Lower lobe of right lung (tissue), 2 donors: ENCODE results near the gene SLC6A16. TPM values are rescaled to one million over a fixed set of nuclear protein-coding genes. Genes with fewer than 3 reads are reported as not detected.
"Not testable (repeated sequence)": the region's sequence is repeated elsewhere in the genome, so short reads cannot be mapped to it uniquely, and the experiment has no call there.

Source experiments
- ATAC-seq, 2 donors: fragments of 200-7000 bp; cut with Tn5 transposase; one replicate each; pipeline ENCODE4 v1.9.1; 2020 to 2022; ENCODE audit warnings: mild to moderate bottlenecking in 2 of 2, moderate library complexity in 2 of 2
- DNase-seq: peaks from one replicate; pipeline ENCODE4 v3.0.0-alpha.2; 2020
- H3K27ac ChIP-seq: fragments of 200-600 bp; one replicate; pipeline ENCODE4 v1.8.0; 2022
- H3K27me3 ChIP-seq: fragments of 200-600 bp; one replicate; pipeline ENCODE4 v1.8.0; 2022; ENCODE audit warnings: low read depth
- H3K36me3 ChIP-seq: fragments of 200-600 bp; one replicate; pipeline ENCODE4 v1.8.0; 2022; ENCODE audit warnings: mild to moderate bottlenecking
- H3K4me1 ChIP-seq: fragments of 200-600 bp; one replicate; pipeline ENCODE4 v1.8.0; 2022
- H3K4me3 ChIP-seq: fragments of 200-600 bp; one replicate; pipeline ENCODE4 v1.8.0; 2022; ENCODE audit warnings: mild to moderate bottlenecking
- H3K9me3 ChIP-seq: fragments of 200-600 bp; one replicate; pipeline ENCODE4 v1.8.0; 2022
- intact Hi-C: fragments of 100-400 bp; cut with DNase I; formaldehyde crosslinking; loops from one replicate; pipeline ENCODE4 v1.11.0; 2022
- total RNA-seq: library from RNA; stranded (reverse); fragmentation: NEBNext Ultra II Directional; extraction: Animal tissue kit (Norgen Biotek cat#: 25700); gene quantifications from one replicate; pipeline ENCODE4 v1.2.1, GENCODE V29; 2021
- TF ChIP-seq, protein P1 (sequence below): fragments of 200-600 bp; IDR thresholded peaks from one replicate; pipeline ENCODE4 v1.8.0; 2022; ENCODE audit warnings: antibody characterized with exemption, mild to moderate bottlenecking
- donor health status: DM: no; HTN: yes; CAD: no; lungs with severe emphysema.

SLC6A16 gene
- total RNA-seq, 1 donor from 2014 or later, result 4.9 TPM

DNA sequence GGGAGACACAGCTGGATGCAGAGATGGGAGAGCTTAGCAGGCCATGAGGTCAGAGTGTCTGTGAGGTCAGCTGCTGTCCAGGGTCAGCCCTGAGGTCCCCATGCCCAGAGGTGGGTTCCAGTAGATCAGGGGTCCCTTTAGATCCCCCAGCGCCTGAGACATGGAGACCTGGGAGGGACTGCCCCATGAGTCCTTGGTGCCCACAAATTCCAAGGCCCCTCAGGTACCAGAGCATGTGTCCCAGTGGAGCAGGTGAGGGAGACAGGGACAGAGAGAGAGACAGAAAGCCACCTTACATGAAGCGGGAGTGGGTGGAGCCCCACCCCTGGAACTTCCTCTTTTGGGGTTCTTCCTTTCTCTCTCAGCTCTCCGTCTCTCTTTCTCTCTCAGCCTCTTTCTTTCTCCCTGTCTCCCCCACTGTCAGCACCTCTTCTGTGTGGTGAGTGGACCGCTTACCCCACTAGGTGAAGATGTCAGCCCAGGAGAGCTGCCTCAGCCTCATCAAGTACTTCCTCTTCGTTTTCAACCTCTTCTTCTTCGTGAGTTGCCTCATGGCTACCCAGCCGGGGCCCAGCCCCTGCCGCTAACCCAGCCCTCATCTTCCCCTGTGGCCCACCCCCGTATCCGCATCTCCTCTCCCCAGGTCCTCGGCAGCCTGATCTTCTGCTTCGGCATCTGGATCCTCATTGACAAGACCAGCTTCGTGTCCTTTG is 10.2 kb upstream of the SLC6A16 start, which contains the start of gene CD37:
CD37 (plus strand) TSS at position 336 of the 713 bp plus-strand sequence; CDS start at position 471, 135 bp downstream.
- H3K4me3 ChIP-seq, result peak within 1 kb of the TSS; percentile 44
- ATAC-seq, result no peak

DNA sequence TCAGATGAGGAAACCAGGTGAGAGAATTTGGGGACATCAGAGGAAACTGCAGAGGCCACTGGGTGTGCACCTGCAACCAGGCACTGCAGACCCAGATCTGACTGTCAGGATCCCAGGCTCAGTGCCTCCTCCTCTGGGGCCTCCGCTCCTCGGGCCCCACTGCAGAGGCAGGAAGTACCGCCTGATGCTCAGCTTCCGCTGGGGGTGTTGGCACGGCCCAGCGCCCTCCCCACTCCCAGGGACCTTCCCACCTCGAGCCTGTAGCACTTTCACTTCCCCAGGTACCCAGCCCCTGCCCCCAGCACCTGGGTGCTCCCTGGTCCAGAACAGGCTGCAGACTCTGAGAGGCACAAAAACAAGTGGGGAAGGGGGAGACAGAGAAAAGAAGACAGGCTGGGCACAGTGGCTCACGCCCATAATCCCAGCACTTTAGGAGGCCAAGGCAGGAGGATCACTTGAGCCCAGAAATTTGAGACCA is 8.9 kb upstream of the SLC6A16 start:
- peak; percentile 9 to 44 for ATAC-seq
- Histone ChIP-seq H3K9me3 (no peaks in the 10 kb centered on the region), H3K4me1 (peaks cover 28% of the 10 kb centered on the region), H3K36me3 (peaks cover 11% of the 10 kb centered on the region), H3K27me3 (no peaks in the 10 kb centered on the region), H3K4me3 (no peak overlapping the region), H3K27ac (peak overlapping the region; percentile 77)
- DNase-seq, result peak; percentile 64
- intact Hi-C loops, result no loop called here
- TF ChIP-seq, protein P1, sequence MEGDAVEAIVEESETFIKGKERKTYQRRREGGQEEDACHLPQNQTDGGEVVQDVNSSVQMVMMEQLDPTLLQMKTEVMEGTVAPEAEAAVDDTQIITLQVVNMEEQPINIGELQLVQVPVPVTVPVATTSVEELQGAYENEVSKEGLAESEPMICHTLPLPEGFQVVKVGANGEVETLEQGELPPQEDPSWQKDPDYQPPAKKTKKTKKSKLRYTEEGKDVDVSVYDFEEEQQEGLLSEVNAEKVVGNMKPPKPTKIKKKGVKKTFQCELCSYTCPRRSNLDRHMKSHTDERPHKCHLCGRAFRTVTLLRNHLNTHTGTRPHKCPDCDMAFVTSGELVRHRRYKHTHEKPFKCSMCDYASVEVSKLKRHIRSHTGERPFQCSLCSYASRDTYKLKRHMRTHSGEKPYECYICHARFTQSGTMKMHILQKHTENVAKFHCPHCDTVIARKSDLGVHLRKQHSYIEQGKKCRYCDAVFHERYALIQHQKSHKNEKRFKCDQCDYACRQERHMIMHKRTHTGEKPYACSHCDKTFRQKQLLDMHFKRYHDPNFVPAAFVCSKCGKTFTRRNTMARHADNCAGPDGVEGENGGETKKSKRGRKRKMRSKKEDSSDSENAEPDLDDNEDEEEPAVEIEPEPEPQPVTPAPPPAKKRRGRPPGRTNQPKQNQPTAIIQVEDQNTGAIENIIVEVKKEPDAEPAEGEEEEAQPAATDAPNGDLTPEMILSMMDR, result no peak

More for the DNA sequence above, 10.2 kb upstream of the SLC6A16 start, which contains the start of gene CD37:
- no peaks in the 10 kb centered on the region for H3K9me3 ChIP-seq
- peak within 1 kb of the TSS; percentile 77 for H3K27ac ChIP-seq
- intact Hi-C loops, result no loop called here
- no peaks in the 10 kb centered on the region for H3K27me3 ChIP-seq
- H3K36me3 ChIP-seq, result peaks cover 6% of the 10 kb centered on the region
- peaks cover 38% of the 10 kb centered on the region for H3K4me1 ChIP-seq
- TF ChIP-seq, protein P1, result no peak
- DNase-seq, result peak; percentile 67

DNA sequence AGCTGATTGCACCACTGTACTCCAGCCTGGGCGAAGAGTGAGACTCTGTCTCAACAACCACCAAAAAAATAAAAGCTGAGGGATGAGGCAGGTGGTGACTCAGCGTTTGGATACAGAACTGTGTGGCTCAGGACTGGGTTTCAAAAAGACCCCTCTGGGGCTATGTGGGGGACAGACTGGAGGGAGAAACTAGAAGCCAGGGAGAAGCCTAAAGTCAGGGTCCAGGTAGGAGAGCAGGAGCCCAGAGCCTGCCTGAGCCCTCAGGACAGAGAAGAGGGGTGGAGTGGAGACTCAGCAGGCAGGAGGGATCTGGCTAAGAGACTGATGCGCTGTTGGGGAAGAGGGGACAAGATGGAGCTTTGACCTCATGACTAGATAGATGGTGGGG is 8.4 kb upstream of the SLC6A16 start:
- DNase-seq, result no peak
- H3K9me3 ChIP-seq, result no peaks in the 10 kb centered on the region
- no peak for ATAC-seq
- H3K36me3 ChIP-seq, result peaks cover 11% of the 10 kb centered on the region
- intact Hi-C loops, result no loop called here
- peaks cover 25% of the 10 kb centered on the region for H3K4me1 ChIP-seq
- H3K27me3 ChIP-seq, result no peaks in the 10 kb centered on the region
- peak overlapping the region; percentile 77 for H3K27ac ChIP-seq
- TF ChIP-seq, protein P1, result no peak
- no peak overlapping the region for H3K4me3 ChIP-seq

DNA sequence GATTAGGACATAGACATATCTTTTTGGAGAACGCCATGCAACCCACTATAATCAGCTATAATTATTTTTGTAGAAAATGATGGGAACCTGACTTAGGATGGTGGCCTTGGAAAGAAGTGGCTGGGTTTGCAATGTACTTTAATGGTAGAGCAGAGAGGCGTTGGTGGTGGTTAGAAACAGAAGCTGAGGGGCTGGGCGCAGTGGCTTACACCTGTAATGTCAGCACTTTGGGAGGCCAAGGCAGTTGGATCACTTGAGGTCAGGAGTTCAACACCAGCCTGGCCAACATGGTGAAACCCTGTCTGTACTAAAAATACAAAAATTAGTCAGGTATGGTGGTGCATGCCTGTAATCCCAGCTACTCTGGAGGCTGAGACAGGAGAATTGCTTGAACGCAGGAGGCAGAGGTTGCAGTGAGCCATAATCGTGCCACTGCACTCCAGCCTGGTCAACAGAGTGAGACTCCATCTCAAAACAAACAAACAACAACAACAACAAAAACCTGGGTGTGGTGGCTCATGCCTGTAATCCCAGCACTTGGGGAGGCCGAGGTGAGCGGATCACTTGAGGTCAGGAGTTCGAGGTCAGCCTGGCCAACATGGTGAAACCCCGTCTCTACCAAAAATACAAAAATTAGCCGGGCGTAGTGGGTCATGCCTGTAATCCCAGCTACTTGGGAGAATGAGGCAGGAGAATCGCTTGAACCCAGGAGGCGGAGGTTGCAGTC is 7.9 kb upstream of the SLC6A16 start:
- H3K36me3 ChIP-seq, result peaks cover 11% of the 10 kb centered on the region
- DNase-seq, H3K4me3 ChIP-seq, intact Hi-C loops, H3K9me3 ChIP-seq, H3K27me3 ChIP-seq, ATAC-seq, H3K27ac ChIP-seq: not testable (repeated sequence)
- H3K4me1 ChIP-seq, result peaks cover 20% of the 10 kb centered on the region

DNA sequence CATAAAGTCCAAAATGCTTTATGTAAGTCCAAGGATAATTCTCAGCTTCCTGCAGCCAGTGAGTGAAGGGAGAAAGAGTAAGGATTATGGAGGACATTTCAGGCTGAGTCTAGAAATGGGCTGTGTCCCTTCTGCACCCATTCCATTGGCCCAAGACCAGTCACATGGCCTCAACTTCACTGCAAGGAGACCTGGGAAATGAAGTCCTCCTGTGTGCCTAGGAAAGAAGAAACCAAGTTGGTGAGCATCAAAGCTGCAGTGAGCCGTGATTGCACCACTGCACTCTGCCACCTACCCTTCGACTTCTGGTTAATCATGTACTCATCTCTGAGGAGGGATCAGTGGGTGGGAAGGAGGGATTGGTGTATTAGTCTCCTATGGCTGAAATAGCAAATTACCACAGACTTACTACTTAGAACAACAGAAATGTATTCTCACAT is 6.6 kb upstream of the SLC6A16 start:
- ATAC-seq (peak; percentile 69 to 71), DNase-seq (no peak)
- H3K9me3 ChIP-seq, result no peaks in the 10 kb centered on the region
- H3K4me1 ChIP-seq, result peaks cover 24% of the 10 kb centered on the region
- intact Hi-C loops, result no loop called here
- no peaks in the 10 kb centered on the region for H3K27me3 ChIP-seq
- TF ChIP-seq, protein P1, result no peak
- H3K36me3 ChIP-seq, result peaks cover 11% of the 10 kb centered on the region
- H3K27ac ChIP-seq, result no peak overlapping the region
- H3K4me3 ChIP-seq, result no peak overlapping the region

DNA sequence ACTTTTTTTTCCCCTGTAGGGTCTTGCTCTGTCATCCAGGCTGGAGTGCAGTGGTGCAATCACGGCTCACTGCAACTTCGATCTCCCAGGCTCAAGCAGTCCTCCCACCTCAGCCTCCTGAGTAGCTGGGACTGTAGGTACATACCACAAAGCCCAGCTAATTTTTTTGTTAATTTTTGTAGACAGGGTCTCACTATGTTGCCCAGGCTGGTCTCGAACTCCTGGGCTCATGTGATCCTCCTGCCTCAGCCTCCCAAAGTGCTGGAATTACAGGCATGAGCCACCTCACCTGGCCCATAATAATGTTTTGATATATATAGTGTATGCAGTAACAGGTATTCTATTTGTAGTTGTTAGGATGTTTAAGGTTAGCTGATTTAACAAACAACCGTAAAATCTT is 6.2 kb upstream of the SLC6A16 start:
- not testable (repeated sequence) for DNase-seq

More for the DNA sequence above, 6.2 kb upstream of the SLC6A16 start:
- H3K36me3 ChIP-seq, result peaks cover 11% of the 10 kb centered on the region
- H3K9me3 ChIP-seq, H3K27ac ChIP-seq, ATAC-seq, intact Hi-C loops, H3K4me3 ChIP-seq, H3K27me3 ChIP-seq: not testable (repeated sequence)
- peaks cover 24% of the 10 kb centered on the region for H3K4me1 ChIP-seq
